WERI-Rb-1 (cell line): ENCODE data around the gene HSD11B2.

ENCODE experiments used
- DNase-seq: peaks from one replicate; pipeline ENCODE4 v3.0.0-alpha.2; 2020
- H3K27ac ChIP-seq: fragments of 250-450 bp; sonication (Bioruptor Pico); 2 replicates; pipeline ENCODE4 v1.5.1; 2020; ENCODE audit warnings: mild to moderate bottlenecking, moderate library complexity
- H3K27me3 ChIP-seq: fragments of 250-450 bp; sonication (Bioruptor Pico); 2 replicates; pipeline ENCODE4 v1.5.1; 2021; ENCODE audit warnings: mild to moderate bottlenecking, low read depth, moderate library complexity; ENCODE audit not compliant: insufficient read depth, severe bottlenecking
- H3K36me3 ChIP-seq: fragments of 250-450 bp; sonication (Bioruptor Pico); 2 replicates; pipeline ENCODE4 v1.5.1; 2020; ENCODE audit warnings: mild to moderate bottlenecking, moderate library complexity
- H3K4me3 ChIP-seq: 2 replicates; pipeline ENCODE4 v1.5.1; 2011; ENCODE audit warnings: low read depth, mild to moderate bottlenecking, control low read depth, low read length
- H3K9me3 ChIP-seq: fragments of 250-450 bp; sonication (Bioruptor Pico); 2 replicates; pipeline ENCODE4 v1.5.1; 2021; ENCODE audit warnings: mild to moderate bottlenecking, moderate library complexity; ENCODE audit not compliant: severe bottlenecking
- TF ChIP-seq, protein P1 (sequence below): IDR thresholded peaks from 2 replicates; pipeline ENCODE4 v1.5.1; 2011; ENCODE audit warnings: low read depth, mild to moderate bottlenecking, control low read depth, inconsistent platforms, low read length

HSD11B2 gene

DNA sequence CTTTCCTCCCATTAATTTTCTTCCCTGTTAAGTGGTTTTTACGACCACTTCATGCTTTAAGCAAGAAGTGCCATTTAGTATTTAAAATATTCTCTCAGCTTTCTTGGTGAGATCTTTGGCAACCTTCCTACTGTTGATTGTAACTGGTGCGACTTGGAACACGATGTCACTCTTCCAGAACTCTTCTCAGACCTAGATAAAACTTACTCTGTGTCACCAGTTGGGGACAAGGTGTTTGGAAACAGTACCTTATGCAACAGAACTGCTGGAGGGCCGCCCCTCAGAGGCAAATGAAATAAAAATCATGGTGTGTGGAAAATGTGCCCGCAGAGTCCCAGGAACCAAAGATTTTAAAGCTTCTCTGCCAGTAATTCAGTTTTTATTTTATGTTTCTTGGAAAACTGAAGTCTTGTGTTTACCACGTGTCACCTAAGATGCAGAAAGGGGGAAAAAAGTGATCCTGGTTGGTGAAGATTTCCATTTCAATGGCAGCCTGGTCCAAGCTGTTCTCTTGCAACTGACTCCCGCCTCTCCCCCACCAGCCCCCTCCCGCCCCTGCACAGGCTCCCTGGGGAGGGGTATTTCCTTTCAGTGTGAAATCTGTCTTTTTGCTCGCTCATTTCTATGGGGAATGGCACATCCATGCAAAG, 7.2 kb upstream of the HSD11B2 start:
- H3K27ac ChIP-seq, result no peak overlapping the region
- no peaks in the 10 kb centered on the region for H3K36me3 ChIP-seq
- no peak for DNase-seq
- TF ChIP-seq, protein P1, sequence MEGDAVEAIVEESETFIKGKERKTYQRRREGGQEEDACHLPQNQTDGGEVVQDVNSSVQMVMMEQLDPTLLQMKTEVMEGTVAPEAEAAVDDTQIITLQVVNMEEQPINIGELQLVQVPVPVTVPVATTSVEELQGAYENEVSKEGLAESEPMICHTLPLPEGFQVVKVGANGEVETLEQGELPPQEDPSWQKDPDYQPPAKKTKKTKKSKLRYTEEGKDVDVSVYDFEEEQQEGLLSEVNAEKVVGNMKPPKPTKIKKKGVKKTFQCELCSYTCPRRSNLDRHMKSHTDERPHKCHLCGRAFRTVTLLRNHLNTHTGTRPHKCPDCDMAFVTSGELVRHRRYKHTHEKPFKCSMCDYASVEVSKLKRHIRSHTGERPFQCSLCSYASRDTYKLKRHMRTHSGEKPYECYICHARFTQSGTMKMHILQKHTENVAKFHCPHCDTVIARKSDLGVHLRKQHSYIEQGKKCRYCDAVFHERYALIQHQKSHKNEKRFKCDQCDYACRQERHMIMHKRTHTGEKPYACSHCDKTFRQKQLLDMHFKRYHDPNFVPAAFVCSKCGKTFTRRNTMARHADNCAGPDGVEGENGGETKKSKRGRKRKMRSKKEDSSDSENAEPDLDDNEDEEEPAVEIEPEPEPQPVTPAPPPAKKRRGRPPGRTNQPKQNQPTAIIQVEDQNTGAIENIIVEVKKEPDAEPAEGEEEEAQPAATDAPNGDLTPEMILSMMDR, result no peak
- no peaks in the 10 kb centered on the region for H3K27me3 ChIP-seq
- no peaks in the 10 kb centered on the region for H3K9me3 ChIP-seq
- H3K4me3 ChIP-seq, result no peak overlapping the region

DNA sequence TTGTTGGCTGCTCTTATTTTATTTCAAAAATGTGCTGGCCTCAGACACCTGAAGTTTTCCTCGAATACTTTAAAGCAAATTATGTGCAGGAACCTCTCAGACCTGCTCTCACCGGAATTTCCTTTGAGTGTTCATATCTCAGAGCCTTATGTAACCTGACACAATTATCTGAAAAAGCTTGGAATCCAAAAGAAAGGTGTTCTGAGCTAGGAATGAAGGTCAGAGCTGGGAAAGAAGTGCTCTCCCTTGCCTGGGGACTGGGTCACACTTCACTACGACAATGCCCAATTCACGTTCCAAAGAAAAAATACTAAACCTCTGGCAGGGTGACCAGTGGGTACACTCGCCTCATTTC, 6.7 kb upstream of the HSD11B2 start:
- no peaks in the 10 kb centered on the region for H3K36me3 ChIP-seq
- no peak for DNase-seq
- no peak overlapping the region for H3K27ac ChIP-seq

DNA sequence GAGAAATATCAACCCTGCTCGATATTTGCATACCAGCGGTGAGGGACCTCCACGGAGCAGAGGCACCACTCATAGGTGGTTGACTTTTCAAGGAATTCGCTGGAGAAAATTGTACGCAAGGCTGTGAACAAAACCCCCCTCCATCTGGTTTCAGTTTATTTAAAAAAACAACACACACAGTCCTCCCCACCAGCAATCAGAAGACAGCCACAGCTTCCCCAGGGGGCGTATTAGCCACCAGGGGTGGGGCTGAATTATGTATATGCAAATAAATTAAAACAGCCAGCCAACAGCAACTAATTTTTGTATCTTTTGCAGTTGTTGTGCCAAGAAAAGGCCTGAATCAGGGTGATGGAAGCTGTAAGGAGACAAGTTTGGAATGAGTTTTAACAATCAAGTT, 5.9 kb upstream of the HSD11B2 start:
- TF ChIP-seq, protein P1, result no peak
- no peak overlapping the region for H3K27ac ChIP-seq
- H3K27me3 ChIP-seq, result no peaks in the 10 kb centered on the region
- H3K36me3 ChIP-seq, result no peaks in the 10 kb centered on the region
- no peak for DNase-seq
- H3K9me3 ChIP-seq, result no peaks in the 10 kb centered on the region
- no peak overlapping the region for H3K4me3 ChIP-seq

More for the DNA sequence above, 6.7 kb upstream of the HSD11B2 start:
- no peaks in the 10 kb centered on the region for H3K27me3 ChIP-seq
- no peaks in the 10 kb centered on the region for H3K9me3 ChIP-seq
- H3K4me3 ChIP-seq, result no peak overlapping the region
- TF ChIP-seq, protein P1, result no peak

DNA sequence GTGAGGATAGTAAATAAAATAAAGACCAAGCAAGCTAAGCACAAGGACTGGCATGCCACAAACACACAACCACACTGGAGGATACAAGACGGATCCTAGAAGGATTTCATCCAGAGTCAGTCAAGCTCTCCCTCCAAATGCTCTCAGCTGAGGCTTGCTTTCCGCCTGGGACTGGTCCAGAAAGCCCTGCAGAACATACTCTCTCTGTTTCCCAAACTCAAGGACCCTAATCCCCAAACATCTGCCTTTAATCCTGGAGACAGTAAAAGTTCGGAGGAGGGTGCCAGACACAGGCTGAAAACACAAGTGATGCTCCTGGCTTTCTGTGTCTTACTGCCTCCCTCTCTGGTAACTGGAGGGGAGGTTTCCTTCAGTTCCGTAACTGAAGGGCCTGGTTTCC, 5.3 kb upstream of the HSD11B2 start:
- TF ChIP-seq, protein P1, result no peak
- H3K27me3 ChIP-seq, result no peaks in the 10 kb centered on the region
- H3K9me3 ChIP-seq, result no peaks in the 10 kb centered on the region
- H3K4me3 ChIP-seq, result no peak overlapping the region
- DNase-seq, result no peak
- no peak overlapping the region for H3K27ac ChIP-seq
- H3K36me3 ChIP-seq, result no peaks in the 10 kb centered on the region

DNA sequence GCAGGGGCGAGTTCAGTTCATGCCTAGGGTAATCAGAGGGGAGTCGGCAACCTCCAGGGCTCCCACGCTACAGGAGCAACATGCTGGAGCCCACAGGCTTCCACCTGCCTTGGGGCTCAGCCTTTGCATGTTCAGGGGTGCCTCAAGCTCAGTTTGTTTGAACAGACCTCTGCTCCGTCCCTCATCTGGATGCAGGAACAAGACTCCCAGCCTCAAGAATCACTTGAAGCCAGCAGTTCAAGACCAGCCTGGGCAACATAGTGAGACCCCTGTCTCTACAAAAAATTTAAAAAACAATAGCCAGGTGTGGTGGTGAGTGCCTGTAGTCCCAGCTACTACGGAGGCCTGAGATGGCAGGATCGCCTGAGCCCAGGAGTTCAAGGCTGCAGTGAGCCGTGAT, 4.9 kb upstream of the HSD11B2 start:
- DNase-seq, result no peak
- Histone ChIP-seq H3K36me3 (no peaks in the 10 kb centered on the region), H3K27ac (no peak overlapping the region), H3K4me3 (no peak overlapping the region), H3K27me3 (no peaks in the 10 kb centered on the region), H3K9me3 (no peaks in the 10 kb centered on the region)
- TF ChIP-seq, protein P1, result no peak

DNA sequence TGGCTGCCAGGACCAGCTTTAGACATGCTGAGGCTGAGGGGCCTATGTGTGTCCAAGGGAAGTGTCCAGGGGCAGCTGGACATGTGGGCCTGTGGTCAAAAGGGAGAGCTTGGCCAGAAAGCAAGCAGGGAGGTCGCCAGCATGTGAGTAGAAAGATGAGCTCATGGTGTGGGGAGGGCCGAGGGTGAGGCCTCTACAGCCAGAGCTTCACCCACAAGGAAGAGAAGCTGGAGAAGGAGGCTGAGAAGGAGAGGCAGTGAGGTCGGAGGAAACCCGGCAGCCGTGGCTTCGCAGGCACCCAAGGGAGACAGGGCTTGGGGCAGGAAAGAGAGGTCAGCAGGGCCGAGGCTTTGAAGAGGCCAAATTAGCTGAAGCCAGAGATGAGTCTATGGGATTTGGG, 4.0 kb upstream of the HSD11B2 start:
- H3K36me3 ChIP-seq, result no peaks in the 10 kb centered on the region
- TF ChIP-seq, protein P1, result no peak
- no peak for DNase-seq
- no peak overlapping the region for H3K27ac ChIP-seq
- H3K27me3 ChIP-seq, result no peaks in the 10 kb centered on the region
- no peaks in the 10 kb centered on the region for H3K9me3 ChIP-seq
- no peak overlapping the region for H3K4me3 ChIP-seq
